ENCODE results near the gene CCIN.

CCIN gene

DNA sequence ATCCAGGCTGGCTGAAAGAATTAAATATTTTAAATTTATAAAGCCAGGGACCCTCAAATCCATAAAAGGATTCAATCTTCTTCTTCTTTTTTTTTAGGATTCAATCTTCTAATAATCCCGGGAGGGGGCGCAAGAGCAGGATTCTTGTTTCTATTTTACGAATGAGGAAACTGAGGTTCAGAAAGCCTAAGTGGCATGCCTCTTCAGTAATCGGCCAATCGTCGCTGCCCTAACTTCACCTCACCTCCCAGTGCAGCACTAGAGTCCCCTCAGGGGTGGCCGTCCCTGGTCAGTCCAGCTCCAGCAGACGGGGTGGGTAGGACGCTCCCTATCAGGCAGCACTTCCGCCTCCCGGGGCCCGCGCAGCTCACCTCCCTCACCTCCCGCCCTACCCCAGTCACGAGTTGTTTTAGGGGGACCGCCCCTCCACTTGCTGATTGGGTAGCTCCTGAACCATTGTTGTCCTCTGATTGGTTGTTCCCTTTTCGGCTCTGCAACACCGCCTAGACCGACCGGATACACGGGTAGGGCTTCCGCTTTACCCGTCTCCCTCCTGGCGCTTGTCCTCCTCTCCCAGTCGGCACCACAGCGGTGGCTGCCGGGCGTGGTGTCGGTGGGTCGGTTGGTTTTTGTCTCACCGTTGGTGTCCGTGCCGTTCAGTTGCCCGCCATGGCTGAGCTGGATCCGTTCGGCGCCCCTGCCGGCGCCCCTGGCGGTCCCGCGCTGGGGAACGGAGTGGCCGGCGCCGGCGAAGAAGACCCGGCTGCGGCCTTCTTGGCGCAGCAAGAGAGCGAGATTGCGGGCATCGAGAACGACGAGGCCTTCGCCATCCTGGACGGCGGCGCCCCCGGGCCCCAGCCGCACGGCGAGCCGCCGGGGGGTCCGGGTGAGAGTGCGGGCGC lies 21.5 kb downstream of the CCIN start, which contains the start of gene CLTA:
Gene CLTA (plus strand): TSS at position 534 of the 902 bp plus-strand sequence. CDS start 136 bp downstream, at position 670.
- DNase-seq (ENCODE audit: low read depth, low spot score): peak; percentile 87

DNA sequence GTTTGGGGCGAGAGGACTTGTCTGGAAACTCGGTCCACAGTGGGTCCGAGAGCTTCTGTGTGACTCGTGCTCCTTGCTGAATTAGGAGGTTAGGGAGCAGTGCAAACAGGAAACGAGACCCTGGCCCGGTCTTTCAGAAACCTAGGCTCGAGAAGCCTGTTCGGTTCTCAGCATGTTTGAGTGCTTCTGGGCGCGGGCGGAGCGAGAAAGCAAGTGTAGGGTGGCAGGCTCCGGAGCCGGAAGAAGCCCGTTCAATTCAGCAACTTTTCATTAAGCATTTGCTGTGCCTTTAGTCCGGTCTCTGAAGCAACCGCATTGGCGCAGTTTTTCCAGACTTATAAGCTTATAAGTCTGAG lies 22.1 kb downstream of the CCIN start:
- DNase-seq (ENCODE audit: low read depth, low spot score): peak; percentile 10

DNA sequence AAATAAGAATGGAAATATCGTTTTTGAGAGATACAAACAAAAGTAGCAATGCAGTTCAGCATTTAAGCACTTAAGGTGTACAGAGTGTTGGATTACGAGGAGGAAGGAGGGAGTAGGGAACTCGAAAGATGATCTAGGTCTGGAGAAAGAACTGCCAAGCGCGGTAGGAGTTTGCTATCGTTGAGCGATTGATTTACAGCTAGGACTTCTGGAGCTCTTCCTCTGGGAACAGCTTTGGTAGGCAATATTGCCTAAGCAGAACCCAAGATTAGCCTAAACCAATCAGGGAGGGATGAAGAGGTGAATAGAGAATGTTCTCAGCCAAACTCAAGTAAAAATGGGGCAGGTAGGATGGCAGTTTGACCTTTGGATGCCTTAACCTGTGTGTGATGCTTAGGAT lies 22.5 kb downstream of the CCIN start:
- DNase-seq (ENCODE audit: low read depth, low spot score): no peak

DNA sequence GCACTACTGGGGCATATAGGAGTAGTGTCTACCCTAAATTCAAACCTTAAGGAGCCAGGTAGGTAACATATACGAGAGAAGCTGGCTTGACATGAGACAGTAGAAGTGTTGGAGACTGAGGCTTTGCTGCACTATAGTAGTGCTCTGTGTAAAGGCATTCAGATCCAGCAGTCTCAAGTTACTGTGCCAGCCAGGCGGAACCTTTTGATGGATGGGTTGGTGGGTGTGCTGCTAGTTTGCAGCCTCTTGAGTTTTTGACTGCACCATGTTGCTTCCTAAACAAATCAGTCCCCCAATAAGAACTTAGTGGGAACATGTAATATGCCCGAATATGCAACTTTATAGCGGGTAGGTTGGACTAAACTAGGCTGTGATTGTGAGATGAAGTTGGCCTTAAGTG lies 23.0 kb downstream of the CCIN start:
- no peak for DNase-seq (ENCODE audit: low read depth, low spot score)

DNA sequence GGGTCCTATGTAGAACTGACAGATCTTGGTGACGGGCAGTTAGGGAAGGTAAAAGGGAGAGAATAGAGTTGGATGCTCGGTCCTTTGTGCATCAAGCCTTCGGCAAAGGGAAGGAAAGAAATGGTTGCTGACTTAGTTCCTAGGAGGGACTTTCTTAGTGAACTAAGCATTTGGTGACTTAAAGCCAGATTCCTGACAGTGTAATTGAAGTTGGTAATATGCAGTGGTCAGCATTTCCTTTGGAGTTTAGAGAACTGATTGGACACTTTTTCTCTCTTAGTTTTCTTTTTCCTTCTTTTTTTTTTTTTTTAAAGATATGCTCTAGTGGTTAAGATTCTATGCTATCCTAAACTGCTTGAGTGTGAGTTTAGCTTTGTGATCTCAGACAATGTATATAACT lies 23.8 kb downstream of the CCIN start:
- DNase-seq (ENCODE audit: low read depth, low spot score): no peak

DNA sequence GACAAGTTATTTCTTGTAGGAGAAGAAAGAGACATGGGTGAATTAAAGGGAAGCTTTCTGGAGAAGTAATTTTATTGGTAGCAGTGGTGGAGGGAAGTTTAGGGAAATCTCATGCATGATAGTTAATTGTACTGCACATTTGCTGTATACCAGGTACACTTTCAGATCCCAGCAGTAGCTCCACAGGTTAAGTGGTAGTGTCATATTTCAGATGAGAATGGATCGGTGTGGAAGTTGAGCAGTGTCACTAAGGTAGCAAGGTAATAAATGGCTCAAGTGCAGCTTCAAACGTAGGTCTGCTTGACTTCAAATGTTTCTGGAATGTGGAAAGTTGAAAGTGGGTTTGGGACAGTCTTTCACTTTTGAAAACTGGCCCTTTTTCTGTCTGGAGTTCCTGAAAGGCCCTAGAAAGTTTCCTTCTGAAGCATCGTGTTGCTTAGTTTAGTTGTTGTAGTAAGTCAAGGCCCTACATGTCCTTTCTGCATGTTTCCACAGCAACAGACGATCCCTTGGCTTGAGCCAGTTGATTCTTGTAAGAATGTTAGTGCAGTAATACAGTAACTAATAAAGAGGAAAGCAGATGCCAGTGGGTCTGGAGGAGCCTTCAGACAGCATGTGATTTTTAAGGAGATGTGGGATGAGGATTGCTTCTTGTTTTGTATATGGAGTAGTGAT lies 25.3 kb downstream of the CCIN start:
- DNase-seq (ENCODE audit: low read depth, low spot score): no peak

DNA sequence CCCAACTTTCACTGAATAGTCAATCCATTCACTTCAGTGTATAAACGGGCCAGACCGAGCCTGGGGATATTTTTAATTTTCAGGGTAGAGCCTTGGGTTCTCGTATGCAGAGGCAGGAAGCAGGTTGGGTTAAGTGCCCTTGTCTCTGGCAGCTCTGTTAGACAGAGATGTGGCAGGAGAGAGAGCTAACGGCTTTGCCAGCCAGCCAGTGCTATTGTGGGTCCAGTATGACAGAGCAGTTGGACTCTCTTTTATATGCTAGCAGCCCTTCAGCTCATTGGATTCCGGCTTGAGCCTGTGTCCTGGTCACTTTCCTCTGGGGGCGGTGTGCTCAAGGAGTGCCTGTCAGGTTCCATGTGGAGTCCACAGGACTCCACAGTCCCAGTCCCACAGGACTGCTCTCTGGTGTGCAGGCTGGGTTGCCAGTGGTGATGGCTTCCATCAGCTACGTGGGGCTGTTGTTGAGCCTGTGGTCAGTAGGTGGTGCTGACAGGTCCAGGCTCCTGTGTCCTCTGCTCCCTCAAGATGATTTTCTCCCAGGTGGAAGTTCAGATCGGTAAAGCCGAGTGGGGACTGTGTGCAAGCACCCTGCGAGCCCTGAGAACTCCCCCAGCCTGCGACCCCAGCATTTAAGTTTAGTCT lies 35.8 kb downstream of the CCIN start:
- DNase-seq (ENCODE audit: low read depth, low spot score): no peak

DNA sequence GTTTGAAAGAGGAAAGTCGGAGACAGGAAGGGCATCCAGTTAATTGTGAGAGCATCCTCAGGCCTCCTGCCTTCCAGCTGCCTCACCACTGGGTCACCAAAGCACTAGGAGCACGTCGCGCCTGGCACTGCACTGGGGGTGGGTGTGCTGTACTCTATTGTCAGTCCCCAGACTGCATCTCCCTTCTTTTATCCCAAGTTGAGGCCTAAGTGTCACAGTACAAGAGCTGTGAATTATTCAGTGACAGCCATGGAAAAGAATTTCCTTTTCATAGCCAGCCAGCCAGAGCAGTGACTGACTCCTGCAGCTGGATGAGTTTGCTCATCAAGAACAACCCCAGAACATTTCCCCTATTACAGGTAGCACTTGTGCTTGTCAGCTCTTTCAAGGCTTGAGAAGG lies 37.8 kb downstream of the CCIN start:
- no peak for DNase-seq (ENCODE audit: low read depth, low spot score)

DNA sequence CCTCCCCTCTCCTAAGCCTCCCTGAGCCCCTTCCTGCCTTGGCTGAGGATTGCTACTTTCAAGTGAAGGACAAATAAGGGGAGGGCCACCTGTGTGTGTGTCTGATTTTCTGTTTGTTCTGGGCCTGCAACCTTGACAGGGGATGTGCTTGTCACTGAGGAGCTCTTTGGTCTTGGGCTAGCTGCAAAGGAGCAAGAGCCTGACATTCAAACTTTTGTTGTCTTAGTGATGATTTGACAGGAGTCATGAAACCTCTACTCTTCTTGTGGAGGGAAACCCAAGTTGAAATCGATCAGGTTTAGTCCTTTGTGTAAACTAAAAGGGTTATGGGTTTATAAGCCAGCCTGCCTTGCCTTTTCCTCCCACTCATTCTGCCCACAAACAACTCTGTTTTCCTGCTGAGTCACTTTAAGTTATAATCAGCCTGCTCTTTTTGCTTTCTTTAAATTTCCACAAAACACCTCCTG lies 38.4 kb downstream of the CCIN start:
- no peak for DNase-seq (ENCODE audit: low read depth, low spot score)

DNA sequence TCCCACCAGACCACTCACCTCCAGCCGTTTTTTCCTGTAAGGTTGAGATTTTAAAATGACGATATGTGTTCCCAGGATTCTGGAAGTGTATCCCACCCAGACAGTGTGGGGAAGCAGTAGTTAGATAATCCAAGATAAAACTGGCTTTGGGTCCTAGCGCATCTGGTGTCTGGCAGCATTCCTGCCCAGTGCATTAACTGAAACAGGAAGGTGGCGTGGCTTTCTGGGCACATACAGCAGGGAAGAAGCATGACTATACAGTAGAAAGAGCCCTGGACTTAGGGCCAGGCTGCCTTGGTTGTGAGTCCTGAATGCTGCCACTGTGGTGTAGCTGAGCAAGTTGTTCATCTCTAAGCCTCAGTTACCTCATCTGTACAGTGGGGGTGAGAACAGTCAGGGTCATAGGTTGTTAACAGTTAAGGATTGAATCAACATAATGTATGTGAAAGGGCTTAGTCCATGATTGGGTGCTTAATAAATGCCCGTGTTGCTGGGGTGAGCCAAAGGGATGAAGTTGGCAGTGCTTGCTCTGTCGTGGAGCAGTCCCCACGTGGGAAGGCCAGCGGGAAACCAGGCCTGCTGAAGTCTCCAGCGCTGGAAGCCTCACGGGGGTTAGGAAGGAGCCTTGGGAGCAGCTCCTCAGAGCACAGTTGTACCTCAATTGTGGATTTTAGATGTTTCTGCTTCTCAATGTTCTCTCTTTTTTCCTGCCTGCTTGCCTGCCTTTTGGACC lies 39.5 kb downstream of the CCIN start:
- no peak for DNase-seq (ENCODE audit: low read depth, low spot score)

DNA sequence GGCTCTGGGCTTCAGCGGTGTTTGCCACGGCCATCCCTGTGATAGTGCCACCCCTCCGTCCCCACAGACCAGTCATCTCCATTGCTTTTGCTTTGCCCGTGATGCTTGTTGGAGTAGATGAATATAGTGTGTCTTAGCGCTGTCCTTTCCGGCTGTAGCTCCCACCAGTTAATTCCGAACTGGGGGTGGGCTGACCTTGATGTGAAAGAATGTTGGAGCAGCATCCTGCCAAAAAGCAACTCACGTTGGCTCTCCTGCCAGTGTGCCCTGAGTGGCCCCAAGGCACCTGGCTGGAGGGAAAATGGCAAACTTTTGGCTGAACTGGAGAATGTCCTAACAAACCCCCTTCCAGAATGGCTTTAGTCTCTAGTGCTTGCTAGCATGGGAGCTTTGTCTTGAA lies 41.5 kb downstream of the CCIN start:
- no peak for DNase-seq (ENCODE audit: low read depth, low spot score)

DNA sequence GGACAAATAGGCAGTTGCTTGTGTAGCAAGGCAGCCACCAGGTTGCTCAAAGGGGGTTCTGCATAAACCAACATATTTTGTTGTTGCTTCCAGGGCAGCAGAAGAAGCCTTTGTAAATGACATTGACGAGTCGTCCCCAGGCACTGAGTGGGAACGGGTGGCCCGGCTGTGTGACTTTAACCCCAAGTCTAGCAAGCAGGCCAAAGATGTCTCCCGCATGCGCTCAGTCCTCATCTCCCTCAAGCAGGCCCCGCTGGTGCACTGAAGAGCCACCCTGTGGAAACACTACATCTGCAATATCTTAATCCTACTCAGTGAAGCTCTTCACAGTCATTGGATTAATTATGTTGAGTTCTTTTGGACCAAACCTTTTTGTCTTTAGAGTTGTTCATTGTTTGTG lies 42.3 kb downstream of the CCIN start:
- no peak for DNase-seq (ENCODE audit: low read depth, low spot score)

DNA sequence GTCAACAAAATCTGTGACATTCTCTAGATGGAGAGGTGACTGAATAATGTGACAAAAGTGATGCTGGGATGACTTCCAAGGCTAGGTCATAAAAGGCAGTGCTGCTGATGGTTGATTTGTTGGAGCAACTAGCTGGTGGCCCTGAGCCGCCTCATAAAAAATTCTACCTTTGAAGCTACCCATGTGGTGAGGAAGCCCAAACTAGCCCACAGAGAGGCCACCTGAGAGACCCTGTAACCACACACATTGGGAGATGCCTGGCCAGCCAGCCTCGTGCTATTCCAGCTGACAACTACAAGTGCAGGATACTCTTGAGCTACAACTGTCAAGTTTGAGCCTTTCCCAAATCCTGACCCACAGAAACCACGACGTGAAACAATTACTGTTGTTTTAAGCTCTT lies 44.2 kb downstream of the CCIN start:
- DNase-seq (ENCODE audit: low read depth, low spot score): no peak

DNA sequence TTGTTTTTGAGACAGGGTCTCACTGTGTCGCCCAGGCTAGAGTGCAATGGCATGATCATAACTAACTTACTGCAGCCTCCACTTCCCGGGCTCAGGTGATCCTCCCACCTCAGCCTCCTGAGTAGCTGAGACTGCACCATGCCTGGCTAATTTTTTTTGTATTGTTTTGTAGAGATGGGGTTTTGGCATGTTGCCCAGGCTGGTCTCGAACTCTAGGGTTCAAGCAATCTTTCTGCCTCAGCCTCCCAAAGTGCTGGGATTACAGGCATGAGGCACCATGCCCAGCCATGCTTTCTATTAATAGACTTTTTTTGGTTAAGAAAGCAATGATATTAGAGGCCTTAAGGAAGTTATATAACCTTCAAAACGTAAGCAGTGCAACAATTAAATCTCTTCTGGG lies 44.8 kb downstream of the CCIN start:
- DNase-seq (ENCODE audit: low read depth, low spot score): no peak

DNA sequence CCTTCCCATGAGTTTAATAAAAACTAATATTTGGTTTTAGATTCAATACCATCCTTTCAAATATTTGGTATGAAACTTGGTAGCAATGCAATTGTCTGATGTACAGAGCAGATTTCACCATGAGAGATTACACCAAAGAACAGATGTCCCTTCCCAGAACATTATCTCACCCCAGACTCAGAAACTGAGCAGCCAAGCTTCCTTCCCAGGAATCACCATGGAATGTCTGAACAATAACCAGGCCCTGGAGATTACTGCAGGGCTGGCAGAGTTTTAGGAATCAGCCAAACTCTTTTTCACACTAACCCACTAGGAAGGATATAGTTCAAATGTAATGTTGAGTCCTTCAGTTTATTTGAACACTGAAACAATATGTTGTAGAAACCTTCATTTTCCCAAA lies 45.4 kb downstream of the CCIN start:
- DNase-seq (ENCODE audit: low read depth, low spot score): no peak

DNA sequence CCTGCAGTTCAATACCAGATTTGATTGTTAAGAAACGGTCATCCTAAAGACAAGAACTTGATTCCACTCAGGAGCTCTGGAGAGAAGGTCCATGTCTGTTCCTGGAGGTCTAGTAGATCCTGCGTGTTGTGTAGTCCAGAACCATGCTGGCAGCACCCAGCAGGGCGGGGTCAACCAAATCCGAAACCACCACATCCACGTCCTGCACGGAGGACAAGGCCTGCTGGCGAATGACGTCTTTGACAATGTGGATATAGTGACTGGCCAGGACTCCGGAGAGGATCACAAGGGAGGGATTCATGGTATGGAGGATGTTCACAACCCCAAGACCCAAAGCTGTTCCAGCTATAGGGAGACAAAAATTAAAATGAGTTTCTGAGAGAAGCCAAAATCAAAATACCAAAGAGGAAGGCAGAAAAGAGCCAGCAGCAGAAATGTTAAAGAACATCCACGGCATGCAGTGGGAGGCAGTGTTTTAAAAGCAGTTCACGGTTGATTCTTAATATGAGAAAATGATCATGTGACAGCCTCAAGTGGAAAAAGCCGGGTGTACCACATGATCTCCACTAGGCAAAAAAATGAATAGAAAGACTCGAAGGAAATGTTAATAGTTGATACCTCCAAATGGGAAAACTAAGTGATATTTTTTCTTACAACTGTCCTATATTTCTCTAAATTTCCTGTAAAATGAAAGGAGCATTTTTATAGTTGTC lies 48.2 kb downstream of the CCIN start:
- DNase-seq (ENCODE audit: low read depth, low spot score): no peak

DNA sequence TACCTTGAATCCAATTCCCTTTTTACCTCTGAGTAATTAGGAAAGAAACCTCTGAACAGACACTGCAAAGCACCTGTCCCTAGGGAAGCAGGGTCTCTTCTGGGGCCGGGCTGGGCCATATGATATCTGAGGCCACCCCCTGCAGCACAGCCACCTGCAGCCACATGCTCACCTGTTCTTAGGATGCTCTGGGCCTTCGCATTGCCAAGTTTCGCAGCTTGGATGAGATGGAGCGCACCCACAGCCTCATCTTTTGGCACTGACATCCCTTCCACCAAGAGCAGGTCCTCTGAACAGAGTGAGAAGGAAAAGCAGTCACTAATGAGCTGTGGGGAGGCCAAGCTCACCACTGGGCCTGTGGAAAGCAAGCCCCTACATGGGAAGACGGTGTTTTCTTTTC lies 48.8 kb downstream of the CCIN start:
- DNase-seq (ENCODE audit: low read depth, low spot score): no peak

DNA sequence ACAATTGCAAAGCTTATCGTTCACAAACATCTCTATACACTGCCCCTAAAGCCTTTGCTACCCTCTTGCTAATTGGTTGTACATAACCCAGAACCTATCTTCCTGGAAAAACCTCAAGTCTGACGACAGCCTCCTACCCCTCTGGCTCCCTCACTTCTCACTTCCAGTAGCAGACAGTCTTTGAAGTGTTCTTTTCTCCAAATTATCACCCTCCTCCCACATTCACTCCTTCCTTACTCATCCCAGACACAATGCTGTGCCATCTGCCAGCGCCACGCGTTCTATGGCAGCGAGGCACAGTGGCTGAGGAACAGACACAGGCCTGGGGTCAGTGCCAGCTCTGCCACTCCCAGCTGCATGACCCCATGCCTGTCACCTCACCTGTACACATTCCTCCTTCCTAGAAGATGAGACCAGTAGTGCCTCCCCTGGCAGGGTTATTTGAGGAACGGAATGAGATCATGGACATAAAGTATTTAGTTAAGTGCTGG lies 49.3 kb downstream of the CCIN start:
- no peak for DNase-seq (ENCODE audit: low read depth, low spot score)
